Epithelial cell of esophagus (primary cell): Measurements from ENCODE around the gene FLAD1.

Experiments
- DNase-seq: peaks from one replicate; pipeline ENCODE4 v3.0.0; 2010; ENCODE audit warnings: low read depth
- H3K4me3 ChIP-seq: 2 replicates; pipeline ENCODE4 v1.5.1; 2011; ENCODE audit warnings: mild to moderate bottlenecking, low read length, control low read depth
- TF ChIP-seq, protein P1 (sequence below): IDR thresholded peaks from 2 replicates; pipeline ENCODE4 v1.5.1; 2011; ENCODE audit warnings: low read depth, mild to moderate bottlenecking, low read length, control low read depth, inconsistent platforms; ENCODE audit not compliant: insufficient read depth; ENCODE audit errors: missing control alignments

FLAD1 gene

GRCh38 chr1:155012026-155012546 lies 28.9 kb downstream of the FLAD1 start:
- DNase-seq: peak; percentile 78
- H3K4me3 ChIP-seq: peak overlapping the region; percentile 21
- TF ChIP-seq, protein P1, sequence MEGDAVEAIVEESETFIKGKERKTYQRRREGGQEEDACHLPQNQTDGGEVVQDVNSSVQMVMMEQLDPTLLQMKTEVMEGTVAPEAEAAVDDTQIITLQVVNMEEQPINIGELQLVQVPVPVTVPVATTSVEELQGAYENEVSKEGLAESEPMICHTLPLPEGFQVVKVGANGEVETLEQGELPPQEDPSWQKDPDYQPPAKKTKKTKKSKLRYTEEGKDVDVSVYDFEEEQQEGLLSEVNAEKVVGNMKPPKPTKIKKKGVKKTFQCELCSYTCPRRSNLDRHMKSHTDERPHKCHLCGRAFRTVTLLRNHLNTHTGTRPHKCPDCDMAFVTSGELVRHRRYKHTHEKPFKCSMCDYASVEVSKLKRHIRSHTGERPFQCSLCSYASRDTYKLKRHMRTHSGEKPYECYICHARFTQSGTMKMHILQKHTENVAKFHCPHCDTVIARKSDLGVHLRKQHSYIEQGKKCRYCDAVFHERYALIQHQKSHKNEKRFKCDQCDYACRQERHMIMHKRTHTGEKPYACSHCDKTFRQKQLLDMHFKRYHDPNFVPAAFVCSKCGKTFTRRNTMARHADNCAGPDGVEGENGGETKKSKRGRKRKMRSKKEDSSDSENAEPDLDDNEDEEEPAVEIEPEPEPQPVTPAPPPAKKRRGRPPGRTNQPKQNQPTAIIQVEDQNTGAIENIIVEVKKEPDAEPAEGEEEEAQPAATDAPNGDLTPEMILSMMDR: no peak

GRCh38 chr1:155012776-155013602 lies 29.8 kb downstream of the FLAD1 start:
- TF ChIP-seq, protein P1: no peak
- no peak overlapping the region for H3K4me3 ChIP-seq
- no peak for DNase-seq

DNA sequence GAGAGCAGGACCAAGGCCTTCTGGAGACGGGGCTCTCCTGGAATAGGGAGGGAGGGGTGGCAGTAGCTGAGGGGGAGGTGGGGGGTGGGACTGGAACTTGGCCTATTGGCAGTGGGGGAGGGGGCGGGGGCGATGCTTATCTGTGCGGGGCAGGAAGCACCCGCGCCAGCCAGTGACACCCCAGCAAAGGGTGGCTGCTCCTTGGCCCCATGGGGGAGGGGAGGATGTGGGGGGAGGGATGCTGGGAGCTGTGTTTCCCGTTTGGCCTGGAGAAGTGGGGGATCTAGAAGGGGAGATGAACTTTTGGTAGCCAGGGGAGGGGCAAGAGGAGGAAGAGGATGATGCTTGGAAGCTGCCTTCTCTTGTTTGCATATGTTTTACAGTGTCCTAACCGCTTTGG lies 30.5 kb downstream of the FLAD1 start:
- DNase-seq: no peak
- TF ChIP-seq, protein P1: no peak
- no peak overlapping the region for H3K4me3 ChIP-seq

DNA sequence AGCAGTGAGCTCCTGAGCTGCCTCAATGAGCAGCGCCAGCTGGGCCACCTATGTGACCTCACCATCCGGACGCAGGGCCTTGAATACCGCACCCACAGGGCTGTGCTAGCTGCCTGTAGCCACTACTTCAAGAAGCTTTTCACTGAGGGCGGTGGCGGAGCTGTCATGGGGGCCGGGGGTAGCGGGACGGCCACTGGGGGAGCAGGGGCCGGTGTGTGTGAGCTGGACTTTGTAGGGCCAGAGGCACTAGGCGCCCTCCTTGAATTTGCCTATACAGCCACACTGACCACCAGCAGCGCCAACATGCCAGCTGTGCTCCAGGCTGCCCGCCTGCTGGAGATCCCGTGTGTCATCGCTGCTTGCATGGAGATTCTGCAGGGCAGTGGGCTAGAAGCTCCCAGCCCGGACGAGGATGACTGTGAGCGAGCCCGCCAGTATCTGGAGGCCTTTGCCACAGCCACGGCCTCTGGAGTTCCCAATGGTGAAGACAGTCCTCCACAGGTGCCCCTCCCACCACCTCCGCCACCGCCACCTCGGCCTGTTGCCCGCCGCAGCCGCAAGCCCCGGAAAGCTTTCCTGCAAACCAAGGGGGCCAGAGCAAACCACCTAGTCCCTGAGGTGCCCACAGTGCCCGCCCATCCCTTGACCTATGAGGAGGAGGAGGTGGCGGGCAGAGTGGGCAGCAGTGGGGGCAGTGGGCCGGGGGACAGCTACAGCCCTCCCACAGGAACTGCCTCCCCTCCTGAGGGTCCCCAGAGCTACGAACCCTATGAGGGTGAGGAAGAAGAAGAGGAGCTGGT lies 31.8 kb downstream of the FLAD1 start:
- TF ChIP-seq, protein P1: no peak
- DNase-seq: no peak
- H3K4me3 ChIP-seq: no peak overlapping the region

DNA sequence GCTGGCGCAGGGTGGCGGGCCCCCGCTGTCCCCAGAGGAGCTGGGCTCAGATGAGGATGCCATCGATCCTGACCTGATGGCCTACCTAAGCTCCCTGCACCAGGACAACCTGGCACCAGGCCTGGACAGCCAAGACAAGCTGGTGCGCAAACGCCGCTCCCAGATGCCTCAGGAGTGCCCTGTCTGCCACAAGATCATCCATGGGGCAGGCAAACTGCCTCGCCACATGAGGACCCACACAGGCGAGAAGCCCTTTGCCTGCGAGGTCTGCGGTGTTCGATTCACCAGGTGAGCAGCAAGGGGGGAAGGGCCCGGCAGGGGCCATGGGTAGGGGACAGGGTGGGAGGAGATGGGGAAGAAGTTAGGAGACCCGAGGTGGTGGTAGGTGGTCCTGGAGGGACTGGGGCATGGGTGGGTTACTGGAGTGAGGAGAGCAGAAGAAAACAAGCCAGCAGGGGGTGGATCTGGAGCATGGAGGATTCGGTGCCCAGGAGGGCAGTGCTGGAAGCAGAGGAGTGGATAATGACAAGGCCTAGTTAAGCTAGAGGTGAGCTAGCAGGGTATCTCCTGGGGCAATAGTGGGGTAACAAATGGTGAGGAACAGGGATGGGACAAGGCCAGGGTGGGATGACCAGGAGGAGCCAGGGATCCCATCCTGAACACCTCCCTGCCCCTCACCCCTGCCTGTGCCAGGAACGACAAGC lies 32.5 kb downstream of the FLAD1 start:
- no peak overlapping the region for H3K4me3 ChIP-seq
- TF ChIP-seq, protein P1: no peak
- no peak for DNase-seq

DNA sequence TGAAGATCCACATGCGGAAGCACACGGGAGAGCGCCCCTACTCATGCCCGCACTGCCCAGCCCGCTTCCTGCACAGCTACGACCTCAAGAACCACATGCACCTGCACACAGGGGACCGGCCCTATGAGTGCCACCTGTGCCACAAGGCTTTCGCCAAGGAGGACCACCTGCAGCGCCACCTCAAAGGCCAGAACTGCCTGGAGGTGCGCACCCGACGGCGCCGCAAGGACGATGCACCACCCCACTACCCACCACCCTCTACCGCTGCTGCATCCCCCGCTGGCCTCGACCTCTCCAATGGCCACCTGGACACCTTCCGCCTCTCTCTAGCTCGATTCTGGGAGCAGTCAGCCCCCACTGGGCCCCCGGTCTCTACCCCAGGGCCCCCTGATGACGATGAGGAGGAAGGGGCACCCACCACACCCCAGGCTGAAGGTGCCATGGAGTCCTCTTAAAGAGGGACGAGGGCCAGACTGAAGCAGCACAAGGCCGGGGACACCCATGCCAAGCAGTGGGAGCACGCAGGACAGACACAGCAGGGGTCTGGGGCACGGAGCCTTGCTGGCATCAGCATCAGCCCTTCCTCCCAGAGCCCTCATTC lies 33.2 kb downstream of the FLAD1 start:
- TF ChIP-seq, protein P1: no peak
- no peak overlapping the region for H3K4me3 ChIP-seq
- DNase-seq: no peak
